MM.1S (cell line): ENCODE measurements around the gene RNF130.

Experiments
- DNase-seq: peaks from one replicate; pipeline ENCODE4 v3.0.0-alpha.2; 2015
- H2AFZ ChIP-seq: fragments of 300-600 bp; sonication (generic); 2 replicates; pipeline ENCODE4 v1.6.0; 2016; ENCODE audit warnings: antibody characterized with exemption, low read length
- H3F3A ChIP-seq: fragments of 300-600 bp; sonication (generic); 2 replicates; pipeline ENCODE4 v1.6.1; 2016; ENCODE audit warnings: mild to moderate bottlenecking, antibody characterized with exemption, low read length, moderate library complexity, mixed read lengths; ENCODE audit not compliant: insufficient read depth
- H3K27ac ChIP-seq: fragments of 300-600 bp; sonication (generic); 2 replicates; pipeline ENCODE4 v1.5.1; 2016; ENCODE audit warnings: mild to moderate bottlenecking, low read length
- H3K27me3 ChIP-seq: fragments of 300-600 bp; sonication (generic); replicated peaks from 2 replicates; pipeline ENCODE4 v1.6.0; 2016; ENCODE audit warnings: low read length; ENCODE audit not compliant: insufficient read depth
- H3K36me3 ChIP-seq: fragments of 300-600 bp; sonication (generic); replicated peaks from 2 replicates; pipeline ENCODE4 v1.6.1; 2016; ENCODE audit warnings: mild to moderate bottlenecking, low read length, mixed read lengths; ENCODE audit not compliant: insufficient read depth
- H3K4me1 ChIP-seq: fragments of 300-600 bp; sonication (generic); 2 replicates; pipeline ENCODE4 v1.6.1; 2016; ENCODE audit warnings: low read length, mixed read lengths
- H3K4me2 ChIP-seq: fragments of 300-600 bp; sonication (generic); 2 replicates; pipeline ENCODE4 v1.6.0; 2016; ENCODE audit warnings: low read depth, low read length
- H3K4me3 ChIP-seq: fragments of 300-600 bp; sonication (generic); 2 replicates; pipeline ENCODE4 v1.5.1; 2016; ENCODE audit warnings: low read length, mixed read lengths
- H3K79me2 ChIP-seq: fragments of 300-600 bp; sonication (generic); 2 replicates; pipeline ENCODE4 v1.6.1; 2016; ENCODE audit warnings: mixed run types, low read length, mixed read lengths
- H3K9ac ChIP-seq: fragments of 300-600 bp; sonication (generic); 2 replicates; pipeline ENCODE4 v1.6.1; 2016; ENCODE audit warnings: low read length, mixed read lengths
- H3K9me2 ChIP-seq: fragments of 300-600 bp; sonication (generic); replicated peaks from 2 replicates; pipeline ENCODE4 v1.6.1; 2016; ENCODE audit warnings: mild to moderate bottlenecking, low read length, mixed read lengths; ENCODE audit not compliant: insufficient read depth
- H3K9me3 ChIP-seq: fragments of 300-600 bp; sonication (generic); replicated peaks from 2 replicates; pipeline ENCODE4 v1.6.1; 2016; ENCODE audit warnings: mild to moderate bottlenecking, low read length, mixed read lengths; ENCODE audit not compliant: insufficient read depth
- H4K20me1 ChIP-seq: fragments of 300-600 bp; sonication (generic); 2 replicates; pipeline ENCODE4 v1.6.1; 2016; ENCODE audit warnings: mild to moderate bottlenecking, low read length, moderate library complexity, mixed read lengths; ENCODE audit not compliant: insufficient read depth
- CTCF ChIP-seq: fragments of 300-600 bp; sonication (generic); IDR thresholded peaks from 2 replicates; pipeline ENCODE4 v1.5.1; 2016; ENCODE audit warnings: antibody characterized with exemption, low read length, mixed read lengths
- EZH2 ChIP-seq: fragments of 300-600 bp; sonication (generic); optimal IDR thresholded peaks from 2 replicates; pipeline ENCODE3; 2017; ENCODE audit warnings: low read depth, mild to moderate bottlenecking, antibody characterized with exemption, low read length, mixed read lengths
- EZH2phosphoT487 ChIP-seq: fragments of 300-600 bp; sonication (generic); IDR thresholded peaks from 2 replicates; pipeline ENCODE4 v1.6.1; 2018; ENCODE audit warnings: antibody characterized with exemption, low read length

Gene RNF130

GRCh38 chr5:180052211-180052818, 19.2 kb downstream of the RNF130 start:
- no peak overlapping the region for H3K4me2 ChIP-seq
- H3K36me3 ChIP-seq = no peaks in the 10 kb centered on the region
- H3K4me1 ChIP-seq = no peaks in the 10 kb centered on the region
- H3K9me2 ChIP-seq = no peaks in the 10 kb centered on the region
- H2AFZ ChIP-seq = no peak overlapping the region
- no peaks in the 10 kb centered on the region for H3K9me3 ChIP-seq
- H4K20me1 ChIP-seq = no peaks in the 10 kb centered on the region
- no peak overlapping the region for H3K9ac ChIP-seq
- no peaks in the 10 kb centered on the region for H3F3A ChIP-seq
- no peak overlapping the region for H3K4me3 ChIP-seq
- no peak overlapping the region for H3K27ac ChIP-seq
- H3K27me3 ChIP-seq = no peaks in the 10 kb centered on the region
- no peaks in the 10 kb centered on the region for H3K79me2 ChIP-seq
- TF ChIP-seq EZH2 (no peak), CTCF (no peak), EZH2phosphoT487 (no peak)
- DNase-seq = no peak

- no peak for DNase-seq
- no peak overlapping the region for H3K4me3 ChIP-seq
- no peaks in the 10 kb centered on the region for H4K20me1 ChIP-seq
- H3F3A ChIP-seq = no peaks in the 10 kb centered on the region
- H3K9me2 ChIP-seq = no peaks in the 10 kb centered on the region
- no peak overlapping the region for H3K9ac ChIP-seq
- H3K9me3 ChIP-seq = no peaks in the 10 kb centered on the region
- H2AFZ ChIP-seq = no peak overlapping the region
- no peak overlapping the region for H3K4me2 ChIP-seq
- H3K27me3 ChIP-seq = no peaks in the 10 kb centered on the region
- H3K36me3 ChIP-seq = no peaks in the 10 kb centered on the region
- TF ChIP-seq EZH2 (no peak), CTCF (no peak), EZH2phosphoT487 (no peak)
- no peaks in the 10 kb centered on the region for H3K4me1 ChIP-seq
- H3K79me2 ChIP-seq = no peaks in the 10 kb centered on the region
- no peak overlapping the region for H3K27ac ChIP-seq
Observed at GRCh38 chr5:180050121-180050940, 21.2 kb downstream of the RNF130 start.

- peak overlapping the region; percentile 33; the same call in 1 of the 2 replicates for H3K4me2 ChIP-seq
- no peaks in the 10 kb centered on the region for H3K9me3 ChIP-seq
- H3F3A ChIP-seq = no peaks in the 10 kb centered on the region
- no peaks in the 10 kb centered on the region for H3K27me3 ChIP-seq
- TF ChIP-seq EZH2phosphoT487 = no peak
- no peak for TF ChIP-seq EZH2
- TF ChIP-seq CTCF = no peak
- H3K9ac ChIP-seq = no peak overlapping the region
- H4K20me1 ChIP-seq = no peaks in the 10 kb centered on the region
- peak overlapping the region; percentile 13; the same call in 1 of the 2 replicates for H3K27ac ChIP-seq
- H2AFZ ChIP-seq = no peak overlapping the region
- no peak overlapping the region for H3K4me3 ChIP-seq
- no peaks in the 10 kb centered on the region for H3K36me3 ChIP-seq
- DNase-seq = no peak
- H3K9me2 ChIP-seq = no peaks in the 10 kb centered on the region
- no peaks in the 10 kb centered on the region for H3K4me1 ChIP-seq
- no peaks in the 10 kb centered on the region for H3K79me2 ChIP-seq
Observed at GRCh38 chr5:180049185-180049548, 22.4 kb downstream of the RNF130 start.
